MV-4-11 (cell line): ENCODE measurements around the gene NLRC5.

ENCODE experiments used
- DNase-seq: peaks from one replicate; lab custom pipeline; 2025; lab: John Stamatoyannopoulos, UW

The NLRC5 gene

GRCh38 chr16:57024894-57025680 is 35.7 kb downstream of the NLRC5 start:
- no peak for DNase-seq

- DNase-seq, result no peak
Measured at GRCh38 chr16:57025941-57026777, 36.8 kb downstream of the NLRC5 start.

GRCh38 chr16:57026778-57027062 is 37.4 kb downstream of the NLRC5 start:
- DNase-seq, result no peak

- no peak for DNase-seq
Measured at GRCh38 chr16:57027067-57027466, 37.7 kb downstream of the NLRC5 start.

- DNase-seq, result no peak
Measured at GRCh38 chr16:57028086-57028485, 38.7 kb downstream of the NLRC5 start.

- DNase-seq, result no peak
Measured at GRCh38 chr16:57029161-57030160, 40.1 kb downstream of the NLRC5 start.

GRCh38 chr16:57030346-57030902 is 41.1 kb downstream of the NLRC5 start:
- no peak for DNase-seq

GRCh38 chr16:57031156-57031555 is 41.8 kb downstream of the NLRC5 start:
- DNase-seq, result no peak

- DNase-seq, result no peak
Measured at GRCh38 chr16:57032346-57032745, 43.0 kb downstream of the NLRC5 start.

GRCh38 chr16:57032931-57033330 is 43.6 kb downstream of the NLRC5 start:
- DNase-seq, result no peak

GRCh38 chr16:57036315-57036714 is 47.0 kb downstream of the NLRC5 start:
- DNase-seq, result no peak

GRCh38 chr16:57036945-57037344 is 47.6 kb downstream of the NLRC5 start:
- no peak for DNase-seq

- no peak for DNase-seq
Measured at GRCh38 chr16:57038166-57038565, 48.8 kb downstream of the NLRC5 start.

GRCh38 chr16:57039148-57039812 is 49.9 kb downstream of the NLRC5 start:
- DNase-seq, result peak; percentile 96

- DNase-seq, result no peak
Measured at GRCh38 chr16:57041182-57042156, 52.1 kb downstream of the NLRC5 start.

GRCh38 chr16:57042157-57043111 is 53.1 kb downstream of the NLRC5 start:
- DNase-seq, result peak; percentile 80

GRCh38 chr16:57043248-57043647 is 53.9 kb downstream of the NLRC5 start:
- DNase-seq, result no peak

GRCh38 chr16:57044931-57045693 is 55.8 kb downstream of the NLRC5 start:
- DNase-seq, result no peak
